HEK293T (cell line): ENCODE data around the gene KRI1.

ENCODE experiments used
- ARNT ChIP-seq: fragments of 450-650 bp; IDR thresholded peaks from 2 replicates; pipeline ENCODE4 v1.6.1; 2017; ENCODE audit warnings: mild to moderate bottlenecking
- BHLHE40 ChIP-seq: fragments of 450-650 bp; IDR thresholded peaks from 2 replicates; pipeline ENCODE4 v1.6.1; 2016; ENCODE audit warnings: mild to moderate bottlenecking, moderate library complexity, borderline replicate concordance
- CTBP1 ChIP-seq: fragments of 450-650 bp; IDR thresholded peaks from 2 replicates; pipeline ENCODE4 v1.6.1; 2016; ENCODE audit warnings: borderline replicate concordance
- FOXK2 ChIP-seq: fragments of 450-650 bp; IDR thresholded peaks from 2 replicates; pipeline ENCODE4 v1.6.1; 2016; ENCODE audit warnings: mild to moderate bottlenecking
- FOXM1 ChIP-seq: fragments of 450-650 bp; IDR thresholded peaks from 2 replicates; pipeline ENCODE4 v1.6.1; 2017; ENCODE audit warnings: mild to moderate bottlenecking, borderline replicate concordance
- HDGF ChIP-seq: fragments of 450-650 bp; IDR thresholded peaks from 2 replicates; pipeline ENCODE4 v1.6.1; 2017; ENCODE audit warnings: antibody characterized with exemption, borderline replicate concordance
- NFRKB ChIP-seq: fragments of 450-650 bp; IDR thresholded peaks from 2 replicates; pipeline ENCODE4 v1.6.1; 2016; ENCODE audit warnings: mild to moderate bottlenecking, moderate library complexity
- SP1 ChIP-seq: fragments of 450-650 bp; IDR thresholded peaks from 2 replicates; pipeline ENCODE4 v1.6.1; 2017
- SUZ12 ChIP-seq: fragments of 450-650 bp; IDR thresholded peaks from 2 replicates; pipeline ENCODE4 v1.6.1; 2016; ENCODE audit warnings: mild to moderate bottlenecking
- TARDBP ChIP-seq: fragments of 450-650 bp; IDR thresholded peaks from 2 replicates; pipeline ENCODE4 v1.6.1; 2016
- ZNF384 ChIP-seq: fragments of 450-650 bp; IDR thresholded peaks from 2 replicates; pipeline ENCODE4 v1.6.1; 2016

DNA sequence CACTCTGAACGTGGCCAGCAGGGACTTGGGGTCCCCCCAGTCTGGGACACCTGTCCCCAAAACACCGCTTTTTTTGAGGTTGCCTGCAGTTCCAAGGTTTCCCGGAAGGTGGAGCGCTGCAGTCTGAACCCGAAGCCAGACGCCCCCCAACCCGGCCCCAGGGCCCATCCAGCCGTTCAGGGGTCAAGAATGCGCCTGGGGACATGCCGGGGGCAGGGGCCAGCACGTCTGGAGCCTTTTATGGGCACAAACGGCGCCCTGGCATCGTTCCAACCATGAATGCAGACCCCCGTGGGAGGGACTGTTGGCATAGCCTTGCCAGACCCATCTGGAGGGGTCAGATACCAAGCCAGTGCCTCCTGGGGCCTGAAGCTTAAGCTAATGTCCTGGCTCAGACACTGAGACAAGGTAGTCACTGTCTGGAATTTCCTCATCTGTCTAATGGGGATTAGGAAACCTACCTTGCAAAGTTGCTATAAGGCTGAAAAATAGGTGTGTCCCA lies 55.5 kb downstream of the KRI1 start:
- TF ChIP-seq TARDBP (no peak), FOXM1 (no peak), SP1 (no peak), ZNF384 (no peak), ARNT (no peak), FOXK2 (no peak), NFRKB (no peak), SUZ12 (no peak), HDGF (no peak), CTBP1 (no peak), BHLHE40 (no peak)
